Left lung (tissue), 10 donors: ENCODE results near the gene PKP4. TPM values are rescaled to one million over a fixed set of nuclear protein-coding genes. Genes with fewer than 3 reads are reported as not detected.
A peak's percentile ranks its signal among the peaks of the same experiment; 100 is the strongest.

Experiments used
- ATAC-seq: fragments of 200-7000 bp; cut with Tn5 transposase; one replicate; pipeline ENCODE4 v1.9.1; 2020; ENCODE audit warnings: moderate library complexity
- DNase-seq, 4 donors: peaks; one replicate each; pipeline ENCODE4 v3.0.0-alpha.2; 2013 to 2020
- H3K27ac ChIP-seq, 2 donors: fragments of 200-600 bp; sonication (generic) in 1 of 2; one replicate each; pipeline versions ENCODE4 v1.5.0 to v1.8.0; 2020 to 2021
- H3K27me3 ChIP-seq, 2 donors: fragments of 200-600 bp; sonication (generic) in 1 of 2; one replicate each; pipeline versions ENCODE4 v1.5.0 to v1.8.0; 2020 to 2021
- H3K36me3 ChIP-seq, 2 donors: fragments of 200-600 bp; sonication (generic) in 1 of 2; one replicate each; pipeline versions ENCODE4 v1.5.0 to v1.8.0; 2020 to 2021
- H3K4me1 ChIP-seq, 2 donors: fragments of 200-600 bp; one replicate each; pipeline ENCODE4 v1.8.0; 2021
- H3K4me3 ChIP-seq, 2 donors: fragments of 200-600 bp; sonication (generic) in 1 of 2; one replicate each; pipeline versions ENCODE4 v1.5.0 to v1.8.0; 2020 to 2021; ENCODE audit warnings: mild to moderate bottlenecking in 1 of 2
- H3K9me3 ChIP-seq, 2 donors: fragments of 200-600 bp; sonication (generic) in 1 of 2; one replicate each; pipeline versions ENCODE4 v1.5.0 to v1.8.0; 2020 to 2021
- intact Hi-C, 2 donors: fragments of 100-400 bp; cut with DNase I; formaldehyde crosslinking; loops; one replicate each; pipeline versions ENCODE4 v1.11.2 to v1.14.2; 2022
- polyA plus RNA-seq, 6 donors: library from polyadenylated mRNA; unstranded; fragments of 120-200 nt; gene quantifications; one replicate each; pipeline ENCODE4 v1.2.1, GENCODE V29; 2013; ENCODE audit not compliant: insufficient read length in 6 of 6
- total RNA-seq, 2 donors: library from RNA; stranded (reverse); fragmentation: NEBNext Ultra II Directional; extraction: Animal tissue kit (Norgen Biotek cat#: 25700); gene quantifications; one replicate each; pipeline ENCODE4 v1.2.1, GENCODE V29; 2021
- TF ChIP-seq, protein P1 (sequence below), 2 donors: fragments of 200-600 bp; sonication (generic) in 1 of 2; IDR thresholded peaks; one replicate each; pipeline versions ENCODE4 v1.5.0 to v1.8.0; 2021; ENCODE audit warnings: antibody characterized with exemption in 2 of 2
- donor health status: DM: no; HTN: yes; CAD: no.
- donor health status: DM: no; HTN: no; CAD: no.

PKP4 gene
- total and polyA plus RNA-seq, 8 donors, result 48.3 to 129 (median 110) TPM

DNA sequence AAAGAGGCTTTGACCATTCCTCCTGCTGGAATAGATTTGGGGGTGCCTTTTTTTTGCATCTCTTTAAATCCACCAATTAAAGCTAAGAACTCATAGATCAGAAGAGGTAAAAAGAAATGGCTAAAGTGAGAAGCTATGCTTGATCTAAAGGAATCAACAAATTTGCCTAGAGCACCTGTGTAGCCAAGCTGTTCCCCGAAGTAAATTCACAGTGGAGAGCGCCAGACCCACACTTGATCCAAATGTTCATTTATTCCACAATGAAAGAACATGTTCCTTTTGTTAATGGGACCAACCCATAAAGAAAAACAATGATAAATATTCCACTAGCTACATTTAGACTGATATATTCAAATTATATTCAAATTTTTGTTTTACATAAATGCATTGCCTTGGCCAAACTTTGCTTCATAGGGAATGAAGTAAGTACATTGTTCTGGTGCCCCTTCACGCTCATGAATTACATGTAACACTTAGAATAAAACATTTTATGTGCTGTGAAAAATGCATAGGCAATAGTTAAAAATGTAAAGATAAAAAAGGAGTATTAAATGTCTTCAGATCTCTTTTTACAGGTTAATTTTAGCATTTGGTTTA lies 167.4 kb downstream of the PKP4 start:
- Histone ChIP-seq H3K36me3 (peaks cover 0 to 44% of the 10 kb centered on the region in 2 donors), H3K4me3 (no peak overlapping the region), H3K4me1 (peaks cover 0 to 4% of the 10 kb centered on the region in 2 donors), H3K9me3 (no peaks in the 10 kb centered on the region), H3K27ac (no peak overlapping the region), H3K27me3 (no peaks in the 10 kb centered on the region)
- TF ChIP-seq, protein P1, sequence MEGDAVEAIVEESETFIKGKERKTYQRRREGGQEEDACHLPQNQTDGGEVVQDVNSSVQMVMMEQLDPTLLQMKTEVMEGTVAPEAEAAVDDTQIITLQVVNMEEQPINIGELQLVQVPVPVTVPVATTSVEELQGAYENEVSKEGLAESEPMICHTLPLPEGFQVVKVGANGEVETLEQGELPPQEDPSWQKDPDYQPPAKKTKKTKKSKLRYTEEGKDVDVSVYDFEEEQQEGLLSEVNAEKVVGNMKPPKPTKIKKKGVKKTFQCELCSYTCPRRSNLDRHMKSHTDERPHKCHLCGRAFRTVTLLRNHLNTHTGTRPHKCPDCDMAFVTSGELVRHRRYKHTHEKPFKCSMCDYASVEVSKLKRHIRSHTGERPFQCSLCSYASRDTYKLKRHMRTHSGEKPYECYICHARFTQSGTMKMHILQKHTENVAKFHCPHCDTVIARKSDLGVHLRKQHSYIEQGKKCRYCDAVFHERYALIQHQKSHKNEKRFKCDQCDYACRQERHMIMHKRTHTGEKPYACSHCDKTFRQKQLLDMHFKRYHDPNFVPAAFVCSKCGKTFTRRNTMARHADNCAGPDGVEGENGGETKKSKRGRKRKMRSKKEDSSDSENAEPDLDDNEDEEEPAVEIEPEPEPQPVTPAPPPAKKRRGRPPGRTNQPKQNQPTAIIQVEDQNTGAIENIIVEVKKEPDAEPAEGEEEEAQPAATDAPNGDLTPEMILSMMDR (IDR thresholded peaks at IDR 0.05), result no peak
- intact Hi-C loops, result no loop called here
- DNase-seq (no peak), ATAC-seq (no peak)

DNA sequence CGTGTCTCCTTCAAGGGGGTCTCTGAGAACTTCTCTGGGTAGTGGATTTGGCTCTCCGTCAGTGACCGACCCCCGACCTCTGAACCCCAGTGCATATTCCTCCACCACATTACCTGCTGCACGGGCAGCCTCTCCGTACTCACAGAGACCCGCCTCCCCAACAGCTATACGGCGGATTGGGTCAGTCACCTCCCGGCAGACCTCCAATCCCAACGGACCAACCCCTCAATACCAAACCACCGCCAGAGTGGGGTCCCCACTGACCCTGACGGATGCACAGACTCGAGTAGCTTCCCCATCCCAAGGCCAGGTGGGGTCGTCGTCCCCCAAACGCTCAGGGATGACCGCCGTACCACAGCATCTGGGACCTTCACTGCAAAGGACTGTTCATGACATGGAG lies 168.2 kb downstream of the PKP4 start:
- TF ChIP-seq, protein P1 (IDR thresholded peaks at IDR 0.05), result no peak
- no peaks in the 10 kb centered on the region for H3K9me3 ChIP-seq
- no peaks in the 10 kb centered on the region for H3K27me3 ChIP-seq
- ATAC-seq (no peak), DNase-seq (peak in 1 of 4 donors; percentile 64)
- peaks cover 0 to 44% of the 10 kb centered on the region in 2 donors for H3K36me3 ChIP-seq
- no peak overlapping the region for H3K4me3 ChIP-seq
- H3K27ac ChIP-seq, result no peak overlapping the region
- H3K4me1 ChIP-seq, result no peaks in the 10 kb centered on the region
- intact Hi-C loops, result no loop called here

DNA sequence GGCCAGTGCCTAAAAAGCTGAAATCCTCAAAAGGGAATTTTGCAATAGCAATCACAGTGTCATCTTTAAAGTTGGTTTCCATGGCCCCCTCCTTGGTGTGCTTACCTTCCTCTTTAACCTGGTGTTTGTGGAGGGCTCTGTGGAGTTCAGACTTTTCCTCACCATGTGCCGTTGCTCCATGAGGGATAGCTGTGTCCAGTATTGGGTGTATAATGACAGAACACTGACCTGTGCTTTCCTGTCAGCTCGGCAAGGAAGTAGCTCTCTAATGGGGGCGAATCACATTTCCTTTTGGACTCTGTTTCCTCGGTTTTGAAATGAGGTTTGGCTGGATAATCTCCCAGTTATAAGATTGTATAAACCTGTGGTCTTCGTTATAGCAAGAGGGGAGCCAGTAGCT lies 172.4 kb downstream of the PKP4 start:
- TF ChIP-seq, protein P1 (IDR thresholded peaks at IDR 0.05), result no peak
- no peaks in the 10 kb centered on the region for H3K4me1 ChIP-seq
- no peak overlapping the region for H3K4me3 ChIP-seq
- peaks cover 0 to 39% of the 10 kb centered on the region in 2 donors for H3K36me3 ChIP-seq
- DNase-seq (no peak), ATAC-seq (no peak)
- intact Hi-C loops, result no loop called here
- H3K27ac ChIP-seq, result no peak overlapping the region
- H3K9me3 ChIP-seq, result no peaks in the 10 kb centered on the region
- H3K27me3 ChIP-seq, result no peaks in the 10 kb centered on the region

DNA sequence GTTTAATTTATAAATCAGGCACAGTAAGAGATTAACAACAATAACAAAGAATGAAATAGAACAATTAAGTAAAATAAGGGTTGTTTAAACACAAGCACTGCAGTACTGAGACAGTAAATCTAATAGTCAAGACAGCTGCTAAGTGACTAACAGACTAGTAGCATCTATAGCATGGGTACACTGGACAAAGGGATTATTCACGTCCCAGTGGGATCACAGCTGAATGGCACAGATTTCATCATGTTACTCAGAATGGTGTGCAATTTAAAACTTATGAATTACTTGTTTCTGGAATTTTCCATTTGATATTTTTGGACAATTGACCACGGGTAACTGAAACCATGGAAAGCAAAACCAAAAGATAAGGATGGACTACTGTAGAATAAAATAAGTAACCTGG lies 176.5 kb downstream of the PKP4 start:
- Histone ChIP-seq H3K4me3 (no peak overlapping the region), H3K27ac (no peak overlapping the region), H3K27me3 (no peaks in the 10 kb centered on the region), H3K9me3 (no peaks in the 10 kb centered on the region), H3K36me3 (peaks cover 0 to 29% of the 10 kb centered on the region in 2 donors), H3K4me1 (no peaks in the 10 kb centered on the region)
- intact Hi-C loops, result no loop called here
- ATAC-seq, result no peak
- DNase-seq, result no peak
- TF ChIP-seq, protein P1 (IDR thresholded peaks at IDR 0.05), result no peak

DNA sequence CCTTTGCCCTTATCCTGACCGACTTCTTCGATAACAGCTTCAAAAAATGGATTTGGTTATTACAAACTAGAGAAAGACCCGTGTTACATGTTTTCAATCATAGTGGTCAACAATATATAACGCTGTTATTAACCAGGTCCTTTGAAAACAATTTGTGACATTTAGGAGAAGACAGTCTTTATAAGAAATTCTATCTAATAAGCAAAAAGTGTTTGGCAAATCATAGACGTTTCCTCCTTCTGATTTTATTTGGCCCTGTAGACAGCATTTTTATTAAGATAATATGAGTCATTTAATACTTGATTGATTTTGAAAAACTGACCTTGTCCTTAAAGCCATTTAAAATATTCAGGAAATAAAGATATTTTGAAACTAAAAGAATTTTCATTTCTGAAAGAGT lies 177.9 kb downstream of the PKP4 start:
- no peak overlapping the region for H3K4me3 ChIP-seq
- TF ChIP-seq, protein P1 (IDR thresholded peaks at IDR 0.05), result no peak
- no peaks in the 10 kb centered on the region for H3K27me3 ChIP-seq
- H3K27ac ChIP-seq, result no peak overlapping the region
- H3K4me1 ChIP-seq, result no peaks in the 10 kb centered on the region
- intact Hi-C loops, result no loop called here
- no peaks in the 10 kb centered on the region for H3K9me3 ChIP-seq
- no peak for DNase-seq
- H3K36me3 ChIP-seq, result peaks cover 0 to 30% of the 10 kb centered on the region in 2 donors
- no peak for ATAC-seq
